Ishikawa (cell line): ENCODE measurements around the gene OR9A4.

Source experiments
- MAX ChIP-seq: IDR thresholded peaks from 2 replicates; pipeline ENCODE4 v1.6.1; 2012
- RAD21 ChIP-seq: IDR thresholded peaks from 2 replicates; pipeline ENCODE4 v1.6.1; 2012; ENCODE audit warnings: low read depth
- TAF1 ChIP-seq: IDR thresholded peaks from 2 replicates; pipeline ENCODE4 v1.6.1; 2012; ENCODE audit warnings: low read depth, mild to moderate bottlenecking

DNA sequence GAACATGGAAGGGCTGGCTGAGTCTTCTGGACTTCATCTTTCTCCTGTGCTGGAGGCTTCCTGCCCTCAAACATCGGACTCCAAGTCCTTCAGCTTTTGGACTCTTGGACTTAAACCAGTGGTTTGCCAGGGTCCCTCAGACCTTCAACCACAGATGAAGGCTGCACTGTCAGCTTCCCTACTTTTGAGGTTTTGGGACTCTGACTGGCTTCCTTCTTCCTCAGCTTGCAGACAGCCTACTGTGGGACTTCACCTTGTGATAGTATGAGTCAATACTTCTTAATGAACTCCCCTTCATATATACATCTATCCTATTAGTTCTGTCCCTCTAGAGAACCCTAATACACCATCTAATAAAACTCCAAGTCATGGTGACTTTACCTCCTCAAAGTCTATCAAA is 34.6 kb downstream of the OR9A4 start:
- TF ChIP-seq MAX (no peak), RAD21 (no peak), TAF1 (no peak)
